ENCODE results near the gene UBASH3A. TPM values are rescaled to one million over a fixed set of nuclear protein-coding genes. Genes with fewer than 3 reads are reported as not detected.

The UBASH3A gene
- total and polyA plus RNA-seq, 2 donors (not counting 1 experiment from before 2014, with no cell fraction given): 0.12 to 0.33 TPM

- H3K4me3 Mint-ChIP-seq: no peak overlapping the region
- peaks cover 23% of the 10 kb centered on the region for H3K27me3 Mint-ChIP-seq
- DNase-seq: no peak
- Histone ChIP-seq H3K36me3 (replicated peaks in 1 of 2; ENCODE audit: control extremely low read depth in 1 of 2, control insufficient read depth in 1 of 2, extremely low read depth in 1 of 2, insufficient read depth in 2 of 2, low read length in 1 of 2) (no peaks in the 10 kb centered on the region), H3K9ac (ENCODE audit: low read length) (no peak overlapping the region), H3K79me2 (ENCODE audit: control insufficient read depth, insufficient read depth, low read length) (no peaks in the 10 kb centered on the region), H2AFZ (ENCODE audit: insufficient read depth, low read depth, low read length, poor library complexity, severe bottlenecking) (no peak overlapping the region), H3K4me1 (ENCODE audit: control insufficient read depth in 2 of 2, insufficient read depth in 2 of 2, low read length in 2 of 2) (no peaks in the 10 kb centered on the region), H3K4me2 (replicated peaks; ENCODE audit: low read depth, low read length, poor library complexity, severe bottlenecking) (no peak overlapping the region), H4K20me1 (ENCODE audit: control insufficient read depth, insufficient read depth, low read length, poor library complexity, severe bottlenecking) (no peaks in the 10 kb centered on the region), H3K4me3 (ENCODE audit: control extremely low read depth in 1 of 5, extremely low read depth in 1 of 5, insufficient read depth in 1 of 5, low read depth in 2 of 5, low read length in 4 of 5) (no peak overlapping the region), H3K27ac (ENCODE audit: low read length in 2 of 2) (no peak overlapping the region), H3K9me3 (ENCODE audit: control extremely low read depth in 1 of 3, control insufficient read depth in 2 of 3, insufficient read depth in 1 of 3, low read length in 2 of 3) (peaks cover 0 to 10% (median 0%) of the 10 kb centered on the region in 3 donors), H3K27me3 (replicated peaks in 1 of 4; ENCODE audit: control extremely low read depth in 1 of 4, control insufficient read depth in 3 of 4, insufficient read depth in 4 of 4, low read length in 3 of 4) (peaks cover 0 to 18% (median 0%) of the 10 kb centered on the region in 4 experiments)
- intact Hi-C loops (cut with micrococcal nuclease): no loop called here
- CTCF ChIA-PET: no interaction called here
- POLR2A ChIA-PET: no interaction called here
- H3K27ac Mint-ChIP-seq: no peak overlapping the region
- H3K9me3 Mint-ChIP-seq (ENCODE audit: insufficient read depth): no peaks in the 10 kb centered on the region
- WGBS (ENCODE audit: insufficient coverage): 50% methylated on average over 2 of the region's 2 CpGs
- TF ChIP-seq EZH2 (IDR thresholded peaks at IDR 0.05; ENCODE audit: borderline replicate concordance, insufficient read depth, low read depth, low read length, poor library complexity, severe bottlenecking): no peak
- TF ChIP-seq CTCF (IDR thresholded peaks at IDR 0.05): no peak
- ATAC-seq (ENCODE audit: low read depth): no peak
- no peaks in the 10 kb centered on the region for H3K4me1 Mint-ChIP-seq
Observed at GRCh38 chr21:42489006-42489563, 85.4 kb downstream of the UBASH3A start.

GRCh38 chr21:42489991-42490390 is 86.3 kb downstream of the UBASH3A start:
- intact Hi-C loops (cut with micrococcal nuclease): no loop called here
- WGBS (ENCODE audit: insufficient coverage): no CpG with 5 or more reads among the region's 4 CpGs
- Mint-ChIP-seq H3K4me3 (no peak overlapping the region), H3K27me3 (peaks cover 19% of the 10 kb centered on the region), H3K9me3 (ENCODE audit: insufficient read depth) (no peaks in the 10 kb centered on the region), H3K4me1 (no peaks in the 10 kb centered on the region), H3K27ac (no peak overlapping the region)
- Histone ChIP-seq H3K9me3 (ENCODE audit: control extremely low read depth in 1 of 3, control insufficient read depth in 2 of 3, insufficient read depth in 1 of 3, low read length in 2 of 3) (peaks cover 0 to 10% (median 0%) of the 10 kb centered on the region in 3 donors), H3K79me2 (ENCODE audit: control insufficient read depth, insufficient read depth, low read length) (no peaks in the 10 kb centered on the region), H4K20me1 (ENCODE audit: control insufficient read depth, insufficient read depth, low read length, poor library complexity, severe bottlenecking) (no peaks in the 10 kb centered on the region), H3K4me1 (ENCODE audit: control insufficient read depth in 2 of 2, insufficient read depth in 2 of 2, low read length in 2 of 2) (no peaks in the 10 kb centered on the region), H3K36me3 (replicated peaks in 1 of 2; ENCODE audit: control extremely low read depth in 1 of 2, control insufficient read depth in 1 of 2, extremely low read depth in 1 of 2, insufficient read depth in 2 of 2, low read length in 1 of 2) (no peaks in the 10 kb centered on the region), H2AFZ (ENCODE audit: insufficient read depth, low read depth, low read length, poor library complexity, severe bottlenecking) (no peak overlapping the region), H3K4me2 (replicated peaks; ENCODE audit: low read depth, low read length, poor library complexity, severe bottlenecking) (no peak overlapping the region), H3K9ac (ENCODE audit: low read length) (no peak overlapping the region), H3K27ac (ENCODE audit: low read length in 2 of 2) (no peak overlapping the region), H3K4me3 (ENCODE audit: control extremely low read depth in 1 of 5, extremely low read depth in 1 of 5, insufficient read depth in 1 of 5, low read depth in 2 of 5, low read length in 4 of 5) (no peak overlapping the region), H3K27me3 (replicated peaks in 1 of 4; ENCODE audit: control extremely low read depth in 1 of 4, control insufficient read depth in 3 of 4, insufficient read depth in 4 of 4, low read length in 3 of 4) (peaks cover 0 to 20% (median 0%) of the 10 kb centered on the region in 4 experiments)
- ATAC-seq (ENCODE audit: low read depth) (no peak), DNase-seq (no peak)
- POLR2A ChIA-PET: no interaction called here
- TF ChIP-seq EZH2 (IDR thresholded peaks at IDR 0.05; ENCODE audit: borderline replicate concordance, insufficient read depth, low read depth, low read length, poor library complexity, severe bottlenecking) (no peak), CTCF (IDR thresholded peaks at IDR 0.05) (no peak)
- CTCF ChIA-PET: interaction anchor here (1.4 kb wide), 1 partner anchor 46 kb away, joined by 5 read pairs; no protein-coding TSS in a partner anchor

All from B cell (primary cell).